ENCODE data around the gene PSMD11.
"Not testable (repeated sequence)": the region's sequence is repeated elsewhere in the genome, so short reads cannot be mapped to it uniquely, and the experiment has no call there.

- not testable (repeated sequence) for TF ChIP-seq CTCF (IDR thresholded peaks at IDR 0.05; ENCODE audit: extremely low read depth in 1 of 2, insufficient read depth in 1 of 2, low read depth in 1 of 2, low read length in 2 of 2); POLR2AphosphoS5 (IDR thresholded peaks at IDR 0.05; ENCODE audit: insufficient read depth, low read depth, low read length)
These were observed 6.1 kb downstream of the PSMD11 start for GRCh38 chr17:32450379-32450778.
